GM18526 (cell line): Measurements from ENCODE around the gene TRPM7.

ENCODE experiments used
- POLR2A ChIP-seq: IDR thresholded peaks from 3 replicates; pipeline ENCODE4 v1.6.1; 2011; ENCODE audit not compliant: insufficient read length; ENCODE audit errors: extremely low read depth

Gene TRPM7

DNA sequence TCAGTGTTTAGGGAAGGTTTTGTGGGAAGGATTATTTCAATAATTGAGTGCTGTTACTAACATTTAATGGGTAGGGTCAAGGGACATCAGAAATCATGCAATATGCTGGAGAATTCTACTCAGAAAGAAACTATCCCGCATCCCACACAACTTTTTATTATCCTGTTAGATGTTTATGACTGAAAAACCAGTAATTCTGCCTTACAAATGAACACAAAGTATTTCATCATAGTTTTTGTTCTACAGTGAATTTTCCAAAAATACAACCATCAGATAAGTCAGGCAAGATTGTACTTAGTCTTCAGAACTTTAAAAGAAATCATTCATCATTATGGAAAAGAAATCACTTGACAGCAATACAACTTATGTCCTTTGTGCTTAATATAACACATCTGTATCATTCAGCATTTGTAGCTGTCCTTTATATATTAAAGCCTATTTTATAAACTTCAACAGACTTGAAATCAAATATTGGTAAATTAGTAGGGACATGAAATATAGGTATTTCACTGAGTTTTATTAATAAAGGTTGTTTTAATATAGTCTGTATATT is 61.9 kb downstream of the TRPM7 start:
- TF ChIP-seq POLR2A: no peak

- no peak for TF ChIP-seq POLR2A
These were observed 73.0 kb downstream of the TRPM7 start for GRCh38 chr15:50613600-50613999.

DNA sequence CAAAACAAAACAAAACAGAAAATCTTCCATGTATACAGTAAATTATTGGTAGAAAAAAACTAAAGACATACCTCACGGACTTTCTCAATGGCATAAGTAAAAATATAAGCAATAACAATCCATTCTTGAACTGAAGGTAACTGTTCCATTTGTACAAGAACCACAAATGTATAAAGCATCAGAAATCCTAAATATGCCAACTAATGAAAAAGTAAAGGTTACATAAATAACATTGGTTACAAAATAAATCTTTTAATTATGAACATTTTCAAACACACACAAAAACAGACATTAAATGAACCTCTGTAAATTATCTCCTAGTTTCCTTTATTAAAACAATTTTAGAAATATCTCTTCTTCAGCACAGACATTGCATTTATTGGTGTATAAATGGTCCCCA is 79.5 kb downstream of the TRPM7 start:
- no peak for TF ChIP-seq POLR2A

DNA sequence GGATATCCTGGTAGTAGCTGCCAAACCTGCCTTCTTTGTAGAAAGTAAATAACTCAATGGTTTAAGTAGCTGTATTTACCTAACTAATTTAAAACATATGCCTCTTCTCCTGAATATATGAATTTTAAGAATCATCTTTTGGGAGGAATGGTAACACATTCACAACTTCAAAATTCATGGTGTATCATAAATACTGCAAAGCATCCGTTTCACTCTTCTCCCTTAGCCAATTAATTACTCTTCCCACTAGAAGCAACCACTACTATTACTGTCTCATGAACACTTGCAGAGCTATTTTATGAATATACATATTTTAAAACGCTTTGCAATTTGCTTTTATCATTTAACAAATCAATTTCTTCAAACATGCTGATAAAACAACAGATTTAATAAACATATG is 81.1 kb downstream of the TRPM7 start:
- TF ChIP-seq POLR2A: no peak

GRCh38 chr15:50594311-50594710 is 92.3 kb downstream of the TRPM7 start:
- no peak for TF ChIP-seq POLR2A

- no peak for TF ChIP-seq POLR2A
These were observed 92.8 kb downstream of the TRPM7 start for GRCh38 chr15:50593761-50594160.

GRCh38 chr15:50590288-50590687 is 96.3 kb downstream of the TRPM7 start:
- TF ChIP-seq POLR2A: no peak

GRCh38 chr15:50577492-50577891 is 109.1 kb downstream of the TRPM7 start:
- no peak for TF ChIP-seq POLR2A

GRCh38 chr15:50576166-50576565 is 110.4 kb downstream of the TRPM7 start:
- TF ChIP-seq POLR2A: no peak

DNA sequence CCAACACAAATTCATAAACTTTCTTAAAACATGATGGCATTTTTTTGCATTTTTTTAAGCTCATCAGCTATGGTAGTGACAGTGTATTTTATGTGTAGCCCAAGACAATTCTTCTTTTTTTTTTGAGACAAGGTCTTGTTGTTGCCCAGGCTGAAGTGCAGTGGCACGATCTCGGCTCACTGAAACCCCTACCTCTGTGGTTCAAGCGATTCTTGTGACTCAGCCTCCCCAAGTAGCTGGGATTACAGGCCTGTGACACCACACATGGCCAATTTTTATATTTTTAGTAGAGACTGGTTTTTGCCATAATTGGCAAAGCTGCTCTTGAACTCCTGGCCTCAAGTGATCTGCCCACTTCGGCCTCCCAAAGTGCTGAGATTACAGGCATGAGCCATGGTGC is 122.8 kb downstream of the TRPM7 start:
- no peak for TF ChIP-seq POLR2A

DNA sequence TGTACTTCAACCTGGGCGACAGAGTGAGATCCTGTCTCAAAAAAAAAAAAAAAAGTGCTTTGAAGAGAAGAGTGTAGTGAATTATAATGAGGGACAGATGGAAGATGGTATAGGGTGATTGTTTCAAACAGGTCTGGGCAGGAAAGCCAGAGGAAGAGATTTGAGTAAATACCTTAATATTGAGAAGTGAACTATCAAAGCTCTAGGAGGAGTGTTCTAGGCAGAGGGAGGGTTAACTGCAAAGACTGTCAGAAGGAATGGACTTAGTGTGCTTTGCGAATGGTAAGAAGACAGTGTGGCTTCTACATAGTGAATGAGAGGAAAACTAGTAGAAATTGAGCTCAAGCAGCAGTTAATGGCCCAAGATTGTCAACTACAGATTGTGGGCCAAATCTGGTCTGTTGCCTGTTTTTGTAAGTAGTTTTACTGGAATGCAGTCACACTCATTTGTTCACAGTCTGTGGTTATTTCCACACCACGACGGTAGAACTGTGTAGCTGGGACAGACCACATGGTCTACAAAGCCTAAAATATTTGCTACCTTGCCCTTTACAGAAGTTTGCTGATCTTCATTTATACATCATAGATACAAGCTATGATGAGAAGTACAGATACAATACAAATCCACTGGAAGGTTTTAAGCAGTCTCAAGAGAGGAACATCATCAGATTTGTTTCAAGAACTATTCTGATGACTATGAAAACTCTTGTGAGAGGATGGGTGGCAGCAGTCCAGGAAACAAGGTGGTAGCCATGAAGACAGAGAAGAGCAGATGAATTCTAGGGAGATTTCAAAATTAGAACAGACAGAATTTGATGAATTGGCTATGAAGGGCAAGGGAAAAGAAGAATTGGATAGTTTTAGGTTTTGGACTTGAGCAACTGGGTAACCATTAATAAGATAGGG is 123.6 kb downstream of the TRPM7 start:
- no peak for TF ChIP-seq POLR2A

- TF ChIP-seq POLR2A: no peak
These were observed 128.6 kb downstream of the TRPM7 start for GRCh38 chr15:50558012-50558411.

GRCh38 chr15:50556642-50557371 is 129.8 kb downstream of the TRPM7 start:
- no peak for TF ChIP-seq POLR2A

DNA sequence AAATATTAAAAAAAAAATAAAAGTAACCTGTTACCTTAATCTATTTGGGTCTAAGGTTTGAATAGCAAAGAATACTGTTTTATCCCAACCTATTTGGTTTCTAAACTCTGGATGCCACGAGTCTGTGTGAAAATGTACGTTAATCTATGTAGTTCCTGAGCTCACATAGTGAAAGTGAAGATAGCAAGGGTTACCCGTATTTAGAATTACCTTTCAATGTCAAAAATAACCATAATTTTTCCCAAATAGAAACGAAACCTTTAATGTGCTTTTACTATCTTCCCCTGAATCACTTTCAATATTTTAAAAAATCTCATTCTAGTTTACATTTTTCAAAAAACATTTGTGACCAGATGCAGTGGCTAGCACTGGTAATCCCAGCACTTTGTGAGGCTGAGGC is 134.4 kb downstream of the TRPM7 start:
- no peak for TF ChIP-seq POLR2A

DNA sequence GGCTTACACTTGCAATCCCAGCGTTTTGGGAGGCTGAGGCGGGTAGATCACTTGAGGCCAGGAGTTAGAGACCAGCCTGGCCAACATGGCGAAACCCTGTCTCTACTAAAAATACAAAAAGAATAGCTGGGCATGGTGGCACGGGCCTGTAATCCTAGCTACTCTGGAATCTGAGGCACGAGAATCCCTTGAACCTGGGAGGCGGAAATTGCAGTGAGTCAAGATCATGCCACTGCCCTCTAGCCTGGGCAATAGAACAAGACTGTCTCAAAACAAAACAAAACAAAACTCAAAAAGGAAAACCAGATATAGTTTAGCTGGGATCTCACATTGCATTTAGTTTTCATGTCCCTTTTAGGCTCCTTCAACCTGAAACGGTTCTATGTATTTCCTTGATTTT is 137.3 kb downstream of the TRPM7 start:
- no peak for TF ChIP-seq POLR2A

DNA sequence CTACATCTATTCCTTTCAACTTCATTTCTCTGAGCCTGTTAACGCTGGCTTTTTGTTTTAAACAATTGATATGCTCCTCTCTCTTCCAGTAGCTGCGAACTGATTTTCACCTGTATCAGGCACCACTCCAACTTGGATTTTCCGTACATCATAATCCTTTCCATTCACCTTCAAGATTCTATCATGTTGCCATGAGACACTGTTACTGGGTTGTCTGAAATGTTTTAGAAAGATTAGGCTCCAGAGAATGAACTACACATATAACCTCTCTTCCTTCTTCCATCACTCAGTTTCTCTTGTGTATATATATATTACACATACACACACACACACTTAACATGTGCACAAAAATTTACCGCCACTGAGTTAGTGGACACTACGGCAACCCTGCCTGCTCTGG is 140.0 kb downstream of the TRPM7 start, which contains the start of gene USP50:
Gene USP50, minus strand, starts transcription at position 101 of the 400 bp plus-strand sequence. CDS start 141 bp downstream, outside the sequence.
- no peak for TF ChIP-seq POLR2A
